ENCODE results near the gene SYNE3. TPM values are rescaled to one million over a fixed set of nuclear protein-coding genes. Genes with fewer than 3 reads are reported as not detected.
A peak's percentile ranks its signal among the peaks of the same experiment; 100 is the strongest.

The SYNE3 gene
- total and polyA plus RNA-seq, 9 of the 15 experiments (the other 6 are each of a cell fraction or from before 2014, with no cell fraction given), result 0.04 to 3.1 (median 0.55) TPM

DNA sequence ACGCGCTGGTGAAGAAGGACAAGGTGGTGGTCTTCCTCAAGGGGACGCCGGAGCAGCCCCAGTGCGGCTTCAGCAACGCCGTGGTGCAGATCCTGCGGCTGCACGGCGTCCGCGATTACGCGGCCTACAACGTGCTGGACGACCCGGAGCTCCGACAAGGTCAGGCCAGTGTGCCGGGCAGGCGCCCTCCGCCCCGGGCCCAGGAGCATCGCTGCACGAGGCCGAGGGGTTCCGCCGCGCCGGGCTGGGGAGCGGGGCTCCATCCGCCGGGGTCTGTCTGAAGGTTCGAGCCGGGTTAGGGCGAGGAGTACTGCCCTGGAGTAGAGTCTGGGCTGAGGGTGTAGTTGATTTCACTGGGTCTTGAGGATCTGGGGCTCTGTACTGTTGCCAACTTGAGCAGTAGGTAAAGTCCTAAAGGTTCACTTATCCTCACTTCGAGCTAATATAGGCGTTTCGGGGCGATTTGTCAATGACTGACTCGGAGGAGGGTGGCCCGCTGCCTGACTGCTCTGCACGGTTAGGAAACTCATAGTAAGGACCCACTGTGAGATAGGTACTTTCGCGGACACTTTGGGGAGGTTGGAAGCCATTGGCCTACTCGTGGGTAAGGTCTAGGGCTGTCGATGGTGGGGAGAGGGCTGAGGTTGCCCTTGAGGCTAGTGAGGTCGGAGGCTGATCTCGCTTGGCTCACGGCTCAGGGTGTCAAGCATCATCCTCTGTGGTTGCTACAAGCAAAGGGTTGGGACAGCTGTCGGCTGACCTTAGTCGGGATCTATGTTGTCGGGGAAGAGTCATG lies 19.0 kb upstream of the SYNE3 start (continued):
- peak; percentile 12; the same call in 1 of the 2 replicates for TF ChIP-seq PHF8 (IDR thresholded peaks at IDR 0.05; ENCODE audit: borderline replicate concordance, low read length)
- TF ChIP-seq ETV1 (tag; conservative IDR thresholded peaks at IDR 0.05; ENCODE audit: low read depth), result no peak
- TF ChIP-seq SMAD4 (CRISPR knock-in tag; conservative IDR thresholded peaks at IDR 0.05), result 0 out of 2 replicates have a peak, but pooled peaks have one; percentile 19
- TF ChIP-seq ZNF134 (CRISPR knock-in tag; conservative IDR thresholded peaks at IDR 0.05), result no peak
- TF ChIP-seq ZNF212 (CRISPR knock-in tag; IDR thresholded peaks at IDR 0.05), result no peak
- TF ChIP-seq TFAM (CRISPR knock-in tag; conservative IDR thresholded peaks at IDR 0.05), result no peak
- 0 out of 2 replicates have a peak, but pooled peaks have one; percentile 25 for TF ChIP-seq ETV5 (CRISPR knock-in tag; IDR thresholded peaks at IDR 0.05; ENCODE audit: low read depth)
- TF ChIP-seq, protein P1, sequence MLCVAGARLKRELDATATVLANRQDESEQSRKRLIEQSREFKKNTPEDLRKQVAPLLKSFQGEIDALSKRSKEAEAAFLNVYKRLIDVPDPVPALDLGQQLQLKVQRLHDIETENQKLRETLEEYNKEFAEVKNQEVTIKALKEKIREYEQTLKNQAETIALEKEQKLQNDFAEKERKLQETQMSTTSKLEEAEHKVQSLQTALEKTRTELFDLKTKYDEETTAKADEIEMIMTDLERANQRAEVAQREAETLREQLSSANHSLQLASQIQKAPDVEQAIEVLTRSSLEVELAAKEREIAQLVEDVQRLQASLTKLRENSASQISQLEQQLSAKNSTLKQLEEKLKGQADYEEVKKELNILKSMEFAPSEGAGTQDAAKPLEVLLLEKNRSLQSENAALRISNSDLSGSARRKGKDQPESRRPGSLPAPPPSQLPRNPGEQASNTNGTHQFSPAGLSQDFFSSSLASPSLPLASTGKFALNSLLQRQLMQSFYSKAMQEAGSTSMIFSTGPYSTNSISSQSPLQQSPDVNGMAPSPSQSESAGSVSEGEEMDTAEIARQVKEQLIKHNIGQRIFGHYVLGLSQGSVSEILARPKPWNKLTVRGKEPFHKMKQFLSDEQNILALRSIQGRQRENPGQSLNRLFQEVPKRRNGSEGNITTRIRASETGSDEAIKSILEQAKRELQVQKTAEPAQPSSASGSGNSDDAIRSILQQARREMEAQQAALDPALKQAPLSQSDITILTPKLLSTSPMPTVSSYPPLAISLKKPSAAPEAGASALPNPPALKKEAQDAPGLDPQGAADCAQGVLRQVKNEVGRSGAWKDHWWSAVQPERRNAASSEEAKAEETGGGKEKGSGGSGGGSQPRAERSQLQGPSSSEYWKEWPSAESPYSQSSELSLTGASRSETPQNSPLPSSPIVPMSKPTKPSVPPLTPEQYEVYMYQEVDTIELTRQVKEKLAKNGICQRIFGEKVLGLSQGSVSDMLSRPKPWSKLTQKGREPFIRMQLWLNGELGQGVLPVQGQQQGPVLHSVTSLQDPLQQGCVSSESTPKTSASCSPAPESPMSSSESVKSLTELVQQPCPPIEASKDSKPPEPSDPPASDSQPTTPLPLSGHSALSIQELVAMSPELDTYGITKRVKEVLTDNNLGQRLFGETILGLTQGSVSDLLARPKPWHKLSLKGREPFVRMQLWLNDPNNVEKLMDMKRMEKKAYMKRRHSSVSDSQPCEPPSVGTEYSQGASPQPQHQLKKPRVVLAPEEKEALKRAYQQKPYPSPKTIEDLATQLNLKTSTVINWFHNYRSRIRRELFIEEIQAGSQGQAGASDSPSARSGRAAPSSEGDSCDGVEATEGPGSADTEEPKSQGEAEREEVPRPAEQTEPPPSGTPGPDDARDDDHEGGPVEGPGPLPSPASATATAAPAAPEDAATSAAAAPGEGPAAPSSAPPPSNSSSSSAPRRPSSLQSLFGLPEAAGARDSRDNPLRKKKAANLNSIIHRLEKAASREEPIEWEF (CRISPR knock-in tag; IDR thresholded peaks at IDR 0.05), result no peak
- no peak for TF ChIP-seq SLC30A9 (CRISPR knock-in tag; IDR thresholded peaks at IDR 0.05)
- TF ChIP-seq, protein P2, sequence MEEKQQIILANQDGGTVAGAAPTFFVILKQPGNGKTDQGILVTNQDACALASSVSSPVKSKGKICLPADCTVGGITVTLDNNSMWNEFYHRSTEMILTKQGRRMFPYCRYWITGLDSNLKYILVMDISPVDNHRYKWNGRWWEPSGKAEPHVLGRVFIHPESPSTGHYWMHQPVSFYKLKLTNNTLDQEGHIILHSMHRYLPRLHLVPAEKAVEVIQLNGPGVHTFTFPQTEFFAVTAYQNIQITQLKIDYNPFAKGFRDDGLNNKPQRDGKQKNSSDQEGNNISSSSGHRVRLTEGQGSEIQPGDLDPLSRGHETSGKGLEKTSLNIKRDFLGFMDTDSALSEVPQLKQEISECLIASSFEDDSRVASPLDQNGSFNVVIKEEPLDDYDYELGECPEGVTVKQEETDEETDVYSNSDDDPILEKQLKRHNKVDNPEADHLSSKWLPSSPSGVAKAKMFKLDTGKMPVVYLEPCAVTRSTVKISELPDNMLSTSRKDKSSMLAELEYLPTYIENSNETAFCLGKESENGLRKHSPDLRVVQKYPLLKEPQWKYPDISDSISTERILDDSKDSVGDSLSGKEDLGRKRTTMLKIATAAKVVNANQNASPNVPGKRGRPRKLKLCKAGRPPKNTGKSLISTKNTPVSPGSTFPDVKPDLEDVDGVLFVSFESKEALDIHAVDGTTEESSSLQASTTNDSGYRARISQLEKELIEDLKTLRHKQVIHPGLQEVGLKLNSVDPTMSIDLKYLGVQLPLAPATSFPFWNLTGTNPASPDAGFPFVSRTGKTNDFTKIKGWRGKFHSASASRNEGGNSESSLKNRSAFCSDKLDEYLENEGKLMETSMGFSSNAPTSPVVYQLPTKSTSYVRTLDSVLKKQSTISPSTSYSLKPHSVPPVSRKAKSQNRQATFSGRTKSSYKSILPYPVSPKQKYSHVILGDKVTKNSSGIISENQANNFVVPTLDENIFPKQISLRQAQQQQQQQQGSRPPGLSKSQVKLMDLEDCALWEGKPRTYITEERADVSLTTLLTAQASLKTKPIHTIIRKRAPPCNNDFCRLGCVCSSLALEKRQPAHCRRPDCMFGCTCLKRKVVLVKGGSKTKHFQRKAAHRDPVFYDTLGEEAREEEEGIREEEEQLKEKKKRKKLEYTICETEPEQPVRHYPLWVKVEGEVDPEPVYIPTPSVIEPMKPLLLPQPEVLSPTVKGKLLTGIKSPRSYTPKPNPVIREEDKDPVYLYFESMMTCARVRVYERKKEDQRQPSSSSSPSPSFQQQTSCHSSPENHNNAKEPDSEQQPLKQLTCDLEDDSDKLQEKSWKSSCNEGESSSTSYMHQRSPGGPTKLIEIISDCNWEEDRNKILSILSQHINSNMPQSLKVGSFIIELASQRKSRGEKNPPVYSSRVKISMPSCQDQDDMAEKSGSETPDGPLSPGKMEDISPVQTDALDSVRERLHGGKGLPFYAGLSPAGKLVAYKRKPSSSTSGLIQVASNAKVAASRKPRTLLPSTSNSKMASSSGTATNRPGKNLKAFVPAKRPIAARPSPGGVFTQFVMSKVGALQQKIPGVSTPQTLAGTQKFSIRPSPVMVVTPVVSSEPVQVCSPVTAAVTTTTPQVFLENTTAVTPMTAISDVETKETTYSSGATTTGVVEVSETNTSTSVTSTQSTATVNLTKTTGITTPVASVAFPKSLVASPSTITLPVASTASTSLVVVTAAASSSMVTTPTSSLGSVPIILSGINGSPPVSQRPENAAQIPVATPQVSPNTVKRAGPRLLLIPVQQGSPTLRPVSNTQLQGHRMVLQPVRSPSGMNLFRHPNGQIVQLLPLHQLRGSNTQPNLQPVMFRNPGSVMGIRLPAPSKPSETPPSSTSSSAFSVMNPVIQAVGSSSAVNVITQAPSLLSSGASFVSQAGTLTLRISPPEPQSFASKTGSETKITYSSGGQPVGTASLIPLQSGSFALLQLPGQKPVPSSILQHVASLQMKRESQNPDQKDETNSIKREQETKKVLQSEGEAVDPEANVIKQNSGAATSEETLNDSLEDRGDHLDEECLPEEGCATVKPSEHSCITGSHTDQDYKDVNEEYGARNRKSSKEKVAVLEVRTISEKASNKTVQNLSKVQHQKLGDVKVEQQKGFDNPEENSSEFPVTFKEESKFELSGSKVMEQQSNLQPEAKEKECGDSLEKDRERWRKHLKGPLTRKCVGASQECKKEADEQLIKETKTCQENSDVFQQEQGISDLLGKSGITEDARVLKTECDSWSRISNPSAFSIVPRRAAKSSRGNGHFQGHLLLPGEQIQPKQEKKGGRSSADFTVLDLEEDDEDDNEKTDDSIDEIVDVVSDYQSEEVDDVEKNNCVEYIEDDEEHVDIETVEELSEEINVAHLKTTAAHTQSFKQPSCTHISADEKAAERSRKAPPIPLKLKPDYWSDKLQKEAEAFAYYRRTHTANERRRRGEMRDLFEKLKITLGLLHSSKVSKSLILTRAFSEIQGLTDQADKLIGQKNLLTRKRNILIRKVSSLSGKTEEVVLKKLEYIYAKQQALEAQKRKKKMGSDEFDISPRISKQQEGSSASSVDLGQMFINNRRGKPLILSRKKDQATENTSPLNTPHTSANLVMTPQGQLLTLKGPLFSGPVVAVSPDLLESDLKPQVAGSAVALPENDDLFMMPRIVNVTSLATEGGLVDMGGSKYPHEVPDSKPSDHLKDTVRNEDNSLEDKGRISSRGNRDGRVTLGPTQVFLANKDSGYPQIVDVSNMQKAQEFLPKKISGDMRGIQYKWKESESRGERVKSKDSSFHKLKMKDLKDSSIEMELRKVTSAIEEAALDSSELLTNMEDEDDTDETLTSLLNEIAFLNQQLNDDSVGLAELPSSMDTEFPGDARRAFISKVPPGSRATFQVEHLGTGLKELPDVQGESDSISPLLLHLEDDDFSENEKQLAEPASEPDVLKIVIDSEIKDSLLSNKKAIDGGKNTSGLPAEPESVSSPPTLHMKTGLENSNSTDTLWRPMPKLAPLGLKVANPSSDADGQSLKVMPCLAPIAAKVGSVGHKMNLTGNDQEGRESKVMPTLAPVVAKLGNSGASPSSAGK (IDR thresholded peaks at IDR 0.05), result peak; percentile 42; the same call in 1 of the 2 replicates
